Activated CD8-positive, alpha-beta memory T cell treated with anti-CD3 and anti-CD28 coated beads, Interleukin-2, amount 10 ng/mL, durations not matched to agents 7 days and 5 days (primary cell): ENCODE results near the gene SNX27. TPM values are rescaled to one million over a fixed set of nuclear protein-coding genes. Genes with fewer than 3 reads are reported as not detected.

ENCODE experiments used
- ATAC-seq: fragments of 150-1000 bp; cut with Tn5 transposase; one replicate; pipeline ENCODE4 v1.10.0; 2021; ENCODE audit warnings: moderate library complexity
- CTCF ChIA-PET: fragments of 350-600 bp; sonication (Branson Sonifier 250); formaldehyde crosslinking; loops from one replicate; lab custom pipeline; 2021; ENCODE audit warnings: antibody characterized with exemption; lab: Charles Lee
- DNase-seq: peaks from one replicate; pipeline ENCODE4 v3.0.0-alpha.2; 2020
- H3K27ac Mint-ChIP-seq: one replicate; pipeline ENCODE4 v1.8.0; 2021; ENCODE audit warnings: mild to moderate bottlenecking, mixed read lengths
- H3K27me3 Mint-ChIP-seq: one replicate; pipeline ENCODE4 v1.8.0; 2021; ENCODE audit warnings: mixed read lengths
- H3K36me3 Mint-ChIP-seq: one replicate; pipeline ENCODE4 v1.8.0; 2021; ENCODE audit warnings: mild to moderate bottlenecking, mixed read lengths
- H3K4me1 Mint-ChIP-seq: one replicate; pipeline ENCODE4 v1.8.0; 2021; ENCODE audit warnings: mixed read lengths
- H3K4me3 Mint-ChIP-seq: one replicate; pipeline ENCODE4 v1.8.0; 2021; ENCODE audit warnings: mild to moderate bottlenecking, moderate library complexity, mixed read lengths
- H3K9me3 Mint-ChIP-seq: one replicate; pipeline ENCODE4 v1.8.0; 2022; ENCODE audit warnings: low read depth, mixed read lengths
- total RNA-seq, 2 experiments: library from RNA; stranded (reverse); gene quantifications; one replicate each; pipeline ENCODE4 v1.2.3, GENCODE V29; 2021

Gene SNX27
- total RNA-seq, result 10 to 100 TPM; 26.0 to 27.7 TPM

DNA sequence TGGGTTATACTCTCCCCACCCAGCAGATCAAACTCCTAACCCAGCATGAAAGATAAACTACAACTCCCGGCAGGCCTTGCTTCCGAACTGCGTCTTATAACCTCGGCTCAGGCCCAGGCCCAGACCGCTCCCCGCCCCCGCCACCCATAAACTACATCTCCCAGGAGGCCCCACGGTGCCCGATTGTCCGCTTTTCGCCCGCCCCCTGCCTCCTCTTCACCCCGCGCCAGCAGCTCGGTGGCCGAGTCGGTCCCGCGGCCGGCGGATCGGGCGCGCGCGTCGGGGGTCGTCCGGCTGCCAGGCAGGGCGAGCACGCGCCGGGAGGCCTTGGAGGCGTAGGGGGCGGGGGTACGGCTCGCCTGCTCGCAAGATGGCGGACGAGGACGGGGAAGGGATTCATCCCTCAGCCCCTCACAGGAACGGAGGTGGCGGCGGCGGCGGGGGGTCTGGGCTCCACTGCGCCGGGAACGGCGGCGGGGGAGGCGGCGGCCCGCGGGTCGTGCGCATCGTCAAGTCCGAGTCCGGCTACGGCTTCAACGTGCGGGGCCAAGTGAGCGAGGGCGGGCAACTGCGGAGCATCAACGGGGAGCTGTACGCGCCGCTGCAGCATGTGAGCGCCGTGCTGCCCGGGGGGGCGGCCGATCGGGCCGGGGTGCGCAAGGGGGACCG lies at the start of gene SNX27:
Gene SNX27, plus strand, starts transcription at position 219 of the 669 bp plus-strand sequence. Its CDS starts 152 bp downstream, at position 371.
- Mint-ChIP-seq H3K9me3 (no peaks in the 10 kb centered on the region), H3K36me3 (peaks cover 3% of the 10 kb centered on the region), H3K4me3 (peak within 1 kb of the TSS; percentile 94), H3K27ac (peak within 1 kb of the TSS; percentile 90), H3K4me1 (peaks cover 35% of the 10 kb centered on the region), H3K27me3 (peaks cover 6% of the 10 kb centered on the region)
- CTCF ChIA-PET, result interaction anchor here (0.6 to 0.9 kb wide), 5 partner anchors 9 to 225 kb away, joined by 3 to 4 read pairs (median 3); partner anchors contain the start of gene RIIAD1
- DNase-seq (peak; percentile 95), ATAC-seq (peak; percentile 96)

DNA sequence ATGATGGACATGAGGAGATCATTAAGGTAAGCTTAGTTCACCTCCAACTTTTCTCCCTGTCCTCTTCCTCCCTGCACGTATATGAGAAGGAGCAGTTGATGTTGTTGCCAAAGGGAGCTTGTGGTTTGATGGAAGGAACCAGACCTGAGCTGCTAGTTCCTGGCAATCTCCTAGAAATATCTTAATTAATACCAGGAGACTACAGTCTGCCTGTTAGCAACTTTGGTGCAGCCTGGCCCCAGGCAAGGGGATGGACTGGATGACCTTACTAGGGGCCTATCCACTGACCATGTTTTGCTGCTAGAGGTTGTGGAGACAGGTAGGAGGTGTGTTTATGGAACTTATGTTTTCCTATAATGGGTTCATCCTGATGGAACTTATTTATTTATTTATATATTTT lies 49.2 kb upstream of the SNX27 start:
- DNase-seq, result no peak
- no peak for ATAC-seq
- Mint-ChIP-seq H3K9me3 (no peaks in the 10 kb centered on the region), H3K36me3 (no peaks in the 10 kb centered on the region), H3K27ac (no peak overlapping the region), H3K27me3 (peaks cover 7% of the 10 kb centered on the region), H3K4me1 (peaks cover 6% of the 10 kb centered on the region), H3K4me3 (no peak overlapping the region)
- CTCF ChIA-PET, result no interaction called here

DNA sequence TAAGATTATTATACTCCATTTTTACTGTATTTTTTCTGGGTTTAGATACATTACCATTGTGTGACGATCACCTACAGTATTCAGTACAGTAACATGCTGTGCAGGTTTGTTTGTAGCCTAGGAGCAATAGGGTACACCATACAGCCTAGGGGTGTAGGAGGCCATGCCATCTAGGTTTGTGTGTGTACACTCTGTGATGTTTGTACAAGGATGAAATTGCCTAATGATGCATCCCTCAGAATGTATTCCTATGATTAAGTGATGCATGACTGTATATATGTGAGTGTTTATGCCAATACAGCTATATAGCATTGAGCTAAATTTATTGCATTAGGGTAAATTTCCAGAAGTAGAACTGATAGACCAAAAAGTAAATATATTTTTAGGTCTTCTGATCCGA lies 48.5 kb upstream of the SNX27 start:
- CTCF ChIA-PET, result no interaction called here
- ATAC-seq, result no peak

DNA sequence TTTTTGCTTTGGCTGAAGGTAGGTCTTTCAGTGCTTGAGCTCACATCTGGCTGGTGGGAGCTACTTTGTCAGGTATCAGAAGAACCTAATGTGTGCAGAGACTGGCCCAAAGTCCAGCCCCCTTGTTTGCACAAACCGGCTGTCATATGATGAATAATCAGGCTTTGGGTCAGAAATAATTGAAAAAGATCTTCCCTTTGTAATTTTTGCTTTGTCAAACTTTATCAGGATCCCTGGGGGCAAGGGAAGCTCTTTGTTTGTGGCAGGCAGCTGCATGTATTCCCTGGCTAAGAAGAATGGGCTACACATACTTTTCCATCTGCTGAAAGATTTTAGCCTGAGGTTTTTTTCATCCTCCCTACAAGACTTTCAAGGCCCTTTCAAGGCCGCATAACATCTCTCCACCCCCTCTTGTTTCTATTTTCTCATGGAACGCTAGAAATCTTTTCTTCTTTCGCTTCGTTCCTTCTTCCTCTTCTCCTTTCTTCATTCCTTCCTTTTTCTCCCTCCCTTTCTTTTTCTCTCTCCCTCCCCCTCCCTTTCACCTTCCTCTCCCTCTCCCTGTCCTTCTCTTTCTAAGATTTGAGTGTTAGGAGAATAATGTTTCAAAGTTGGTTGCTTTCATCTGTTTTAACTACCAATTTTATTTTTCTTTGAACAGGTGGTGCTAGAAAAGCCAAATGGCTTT lies 46.2 kb upstream of the SNX27 start:
- no peaks in the 10 kb centered on the region for H3K36me3 Mint-ChIP-seq
- CTCF ChIA-PET, result no interaction called here
- peaks cover 12% of the 10 kb centered on the region for H3K4me1 Mint-ChIP-seq

More for the DNA sequence above, 48.5 kb upstream of the SNX27 start:
- Mint-ChIP-seq H3K4me1 (peaks cover 5% of the 10 kb centered on the region), H3K27ac (no peak overlapping the region), H3K27me3 (peaks cover 5% of the 10 kb centered on the region), H3K36me3 (no peaks in the 10 kb centered on the region), H3K4me3 (no peak overlapping the region), H3K9me3 (no peaks in the 10 kb centered on the region)
- DNase-seq, result no peak

DNA sequence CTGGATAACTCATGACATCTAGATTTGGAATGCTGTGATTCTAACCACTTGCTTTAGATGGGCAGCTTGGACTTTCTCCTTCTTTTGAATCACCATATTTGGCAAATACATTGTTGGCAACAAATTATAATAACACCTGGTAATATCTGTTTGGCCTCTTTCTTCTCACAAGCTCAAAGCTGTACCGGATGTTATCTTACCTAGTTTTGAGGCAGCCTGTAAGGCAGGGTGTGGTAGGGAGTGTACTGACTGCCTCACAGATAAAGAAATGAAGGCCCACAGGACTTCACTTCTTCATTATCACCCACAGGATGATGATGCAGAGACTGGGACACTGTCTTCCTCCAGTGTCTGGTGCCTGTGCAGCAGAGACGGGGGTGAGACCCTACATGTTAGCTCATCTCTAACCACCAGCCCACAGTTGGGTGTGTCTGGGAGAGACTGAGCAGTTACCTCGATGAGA lies 43.2 kb upstream of the SNX27 start:
- Mint-ChIP-seq H3K4me3 (no peak overlapping the region), H3K27me3 (no peaks in the 10 kb centered on the region), H3K36me3 (no peaks in the 10 kb centered on the region), H3K9me3 (no peaks in the 10 kb centered on the region), H3K27ac (peak overlapping the region; percentile 9), H3K4me1 (peaks cover 12% of the 10 kb centered on the region)
- CTCF ChIA-PET, result interaction anchor here (0.7 to 0.9 kb wide), 2 partner anchors 26 to 102 kb away, joined by 3 read pairs; no protein-coding TSS in a partner anchor
- DNase-seq (peak; percentile 44), ATAC-seq (peak; percentile 65)

More for the DNA sequence above, 46.2 kb upstream of the SNX27 start:
- H3K27ac Mint-ChIP-seq, result no peak overlapping the region
- no peak for DNase-seq
- no peak overlapping the region for H3K4me3 Mint-ChIP-seq
- no peaks in the 10 kb centered on the region for H3K27me3 Mint-ChIP-seq
- ATAC-seq, result no peak
- H3K9me3 Mint-ChIP-seq, result no peaks in the 10 kb centered on the region

DNA sequence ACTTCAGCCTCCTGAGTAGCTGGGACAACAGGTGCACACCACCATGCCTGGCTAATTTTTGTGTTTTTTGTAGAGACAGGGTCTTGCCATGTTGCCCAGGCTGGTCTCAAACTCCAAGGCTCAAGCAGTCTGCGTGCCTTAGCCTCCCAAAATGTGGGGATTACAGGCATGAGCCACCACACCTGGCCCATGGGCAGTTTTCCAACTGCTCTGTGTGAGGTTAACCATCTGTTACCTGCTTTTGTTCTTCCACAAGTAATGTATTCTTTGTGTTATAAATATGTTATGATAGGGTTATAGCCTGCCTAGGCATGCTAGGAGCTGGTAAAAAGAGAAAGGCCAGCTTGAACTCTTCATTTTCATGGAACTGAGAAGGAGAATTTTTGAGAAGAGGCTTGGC lies 41.0 kb upstream of the SNX27 start:
- Mint-ChIP-seq H3K4me3 (no peak overlapping the region), H3K27me3 (no peaks in the 10 kb centered on the region), H3K27ac (no peak overlapping the region)

DNA sequence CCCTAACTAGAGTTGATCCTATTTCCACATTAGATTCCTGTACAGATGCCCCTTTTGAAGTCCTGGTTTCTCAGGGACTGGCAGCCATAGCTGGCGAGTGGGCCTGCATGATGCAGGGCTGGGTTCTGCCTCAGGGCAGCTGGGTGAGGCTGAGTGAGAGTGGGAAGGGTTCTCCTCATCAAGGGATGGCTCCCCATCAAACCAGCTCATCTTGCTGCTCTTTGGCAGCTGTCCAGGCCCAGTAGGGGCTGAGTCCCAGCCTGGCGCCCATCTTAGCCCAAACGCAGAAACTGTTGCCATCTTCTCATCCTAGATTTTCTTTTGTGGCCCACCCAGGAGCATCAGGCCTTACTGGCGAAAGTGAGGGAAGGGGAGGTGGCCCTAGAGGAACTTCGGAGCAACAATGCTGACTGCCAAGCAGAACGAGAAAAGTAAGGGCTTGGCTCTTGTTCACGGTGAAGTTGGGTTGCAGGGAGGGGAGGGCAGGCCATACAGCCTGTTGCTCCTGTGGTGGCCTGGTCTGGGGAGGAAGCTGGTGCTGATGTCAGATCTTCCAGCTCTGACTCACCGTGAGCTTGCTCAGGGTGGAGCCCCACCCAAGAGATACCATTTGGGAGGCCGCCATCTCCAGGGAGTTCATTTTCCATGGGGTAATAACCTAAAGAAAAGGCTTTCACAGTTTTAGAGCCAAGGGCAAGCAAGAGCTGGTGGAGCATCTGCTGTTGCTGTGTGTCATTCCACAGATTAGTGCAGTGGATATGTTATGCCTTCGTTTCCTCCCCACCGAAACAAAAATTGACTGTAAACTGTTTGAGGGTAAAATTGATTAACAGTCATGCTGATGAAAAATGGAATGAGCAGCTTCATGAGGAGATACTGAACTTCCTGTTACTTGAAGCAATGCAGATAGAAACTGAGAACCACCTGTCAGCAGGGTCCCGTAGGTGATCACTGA lies 37.0 kb upstream of the SNX27 start:
- ATAC-seq, result peak; percentile 97
- no peak overlapping the region for H3K4me3 Mint-ChIP-seq

More for the DNA sequence above, 41.0 kb upstream of the SNX27 start:
- H3K4me1 Mint-ChIP-seq, result peaks cover 29% of the 10 kb centered on the region
- no peaks in the 10 kb centered on the region for H3K9me3 Mint-ChIP-seq
- no peaks in the 10 kb centered on the region for H3K36me3 Mint-ChIP-seq
- CTCF ChIA-PET, result interaction anchor here (2.0 kb wide), 1 partner anchor 23 kb away, joined by 5 read pairs; no protein-coding TSS in a partner anchor
- DNase-seq (no peak), ATAC-seq (no peak)

DNA sequence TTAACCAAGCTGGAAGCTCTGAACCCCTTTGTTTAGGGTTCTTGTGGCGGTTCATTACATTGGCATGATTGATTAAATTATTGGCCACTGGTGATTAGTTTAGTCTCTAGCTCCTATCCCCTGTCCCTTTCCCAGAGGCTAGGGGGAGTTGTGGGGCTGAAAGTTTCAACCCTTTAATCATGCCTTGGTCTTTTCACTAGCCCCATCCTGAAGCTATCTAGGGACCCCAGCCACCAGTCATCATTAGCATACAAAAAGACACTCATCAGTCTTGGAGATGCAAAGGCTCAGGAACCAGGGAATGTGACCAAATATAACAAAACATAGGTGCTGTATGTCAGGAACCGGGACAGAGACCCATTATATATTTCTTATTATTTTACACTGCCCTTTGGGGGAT lies 34.7 kb upstream of the SNX27 start:
- Mint-ChIP-seq H3K36me3 (no peaks in the 10 kb centered on the region), H3K4me1 (peaks cover 27% of the 10 kb centered on the region), H3K4me3 (no peak overlapping the region), H3K27ac (no peak overlapping the region), H3K27me3 (no peaks in the 10 kb centered on the region), H3K9me3 (no peaks in the 10 kb centered on the region)
- no peak for DNase-seq
- ATAC-seq, result no peak
- CTCF ChIA-PET, result interaction anchor here (2.1 kb wide), 1 partner anchor 17 kb away, joined by 5 read pairs; no protein-coding TSS in a partner anchor

More for the DNA sequence above, 37.0 kb upstream of the SNX27 start:
- peaks cover 27% of the 10 kb centered on the region for H3K4me1 Mint-ChIP-seq
- peak; percentile 77 for DNase-seq
- no peaks in the 10 kb centered on the region for H3K9me3 Mint-ChIP-seq
- no peaks in the 10 kb centered on the region for H3K36me3 Mint-ChIP-seq
- CTCF ChIA-PET, result interaction anchor here (0.5 to 2.1 kb wide), 5 partner anchors 11 to 40 kb away, joined by 3 to 5 read pairs (median 3); no protein-coding TSS in a partner anchor
- H3K27ac Mint-ChIP-seq, result peak overlapping the region; percentile 76
- H3K27me3 Mint-ChIP-seq, result no peaks in the 10 kb centered on the region

DNA sequence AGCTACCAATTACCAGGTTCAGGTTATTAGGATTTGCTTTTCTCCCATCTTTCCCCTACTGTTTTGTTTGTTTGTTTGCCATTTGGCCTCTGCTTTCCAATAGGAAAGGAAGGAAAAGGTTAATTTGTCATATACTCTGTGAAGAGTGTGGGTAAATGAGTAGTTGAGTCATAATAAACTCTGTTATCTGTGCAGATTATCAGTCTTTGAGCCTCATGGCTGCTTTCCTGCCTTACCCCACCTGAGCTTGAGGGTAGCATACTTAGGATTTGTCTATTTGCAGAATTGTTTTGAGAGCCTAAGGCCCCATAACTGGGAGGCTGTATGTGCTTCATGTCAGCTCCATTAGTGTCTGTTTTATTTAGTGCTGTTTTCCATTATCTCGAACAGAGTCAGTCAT lies 32.9 kb upstream of the SNX27 start:
- no peaks in the 10 kb centered on the region for H3K36me3 Mint-ChIP-seq
- DNase-seq (no peak), ATAC-seq (no peak)
- H3K9me3 Mint-ChIP-seq, result no peaks in the 10 kb centered on the region
- peaks cover 27% of the 10 kb centered on the region for H3K4me1 Mint-ChIP-seq
- H3K27ac Mint-ChIP-seq, result no peak overlapping the region
- H3K4me3 Mint-ChIP-seq, result no peak overlapping the region
- CTCF ChIA-PET, result interaction anchor here (1.1 to 3.5 kb wide), 2 partner anchors 15 to 17 kb away, joined by 3 to 23 read pairs; no protein-coding TSS in a partner anchor
- no peaks in the 10 kb centered on the region for H3K27me3 Mint-ChIP-seq

DNA sequence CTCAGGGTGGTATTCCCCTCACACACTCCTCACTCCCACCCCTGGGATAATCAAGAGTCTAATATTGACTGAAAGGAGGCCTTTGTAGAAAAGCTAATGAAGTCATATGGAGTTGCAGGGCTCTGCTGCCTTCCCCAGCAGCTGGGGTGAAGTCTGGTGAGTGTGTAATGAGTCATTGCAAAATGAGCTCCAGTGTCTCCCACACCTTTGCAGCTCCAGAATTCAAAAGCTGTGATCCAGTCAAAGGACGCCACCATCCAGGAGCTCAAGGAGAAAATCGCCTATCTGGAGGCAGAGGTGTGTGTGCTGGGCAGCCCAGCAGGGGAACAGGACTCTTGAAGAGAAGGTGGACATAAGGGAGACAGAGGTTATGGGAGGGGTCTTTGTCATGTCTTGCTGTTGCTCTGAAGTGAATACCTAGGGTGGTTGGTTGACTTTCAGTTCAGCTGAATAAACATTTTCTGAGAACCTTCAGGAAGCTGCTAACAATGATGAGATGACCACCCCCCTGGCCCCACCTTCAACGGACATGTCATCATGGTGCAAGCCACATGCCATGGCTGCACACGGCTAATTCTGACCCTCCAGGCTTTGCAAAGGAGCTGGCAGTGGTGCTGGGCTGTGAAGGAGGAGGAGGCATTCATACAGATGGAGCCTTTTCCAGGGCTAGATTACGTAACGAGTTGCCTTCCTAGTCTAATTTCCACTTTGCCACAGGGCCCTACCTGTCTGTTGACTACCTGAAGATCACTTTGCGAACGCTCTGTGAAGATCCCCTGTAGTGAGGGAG lies 32.2 kb upstream of the SNX27 start:
- H3K9me3 Mint-ChIP-seq, result no peaks in the 10 kb centered on the region
- H3K27me3 Mint-ChIP-seq, result no peaks in the 10 kb centered on the region
- no peak for ATAC-seq
- no peak for DNase-seq
- CTCF ChIA-PET, result interaction anchor here (3.5 kb wide), 1 partner anchor 15 kb away, joined by 23 read pairs; no protein-coding TSS in a partner anchor
- H3K4me1 Mint-ChIP-seq, result peaks cover 22% of the 10 kb centered on the region
- H3K27ac Mint-ChIP-seq, result no peak overlapping the region
- no peak overlapping the region for H3K4me3 Mint-ChIP-seq
- H3K36me3 Mint-ChIP-seq, result no peaks in the 10 kb centered on the region

DNA sequence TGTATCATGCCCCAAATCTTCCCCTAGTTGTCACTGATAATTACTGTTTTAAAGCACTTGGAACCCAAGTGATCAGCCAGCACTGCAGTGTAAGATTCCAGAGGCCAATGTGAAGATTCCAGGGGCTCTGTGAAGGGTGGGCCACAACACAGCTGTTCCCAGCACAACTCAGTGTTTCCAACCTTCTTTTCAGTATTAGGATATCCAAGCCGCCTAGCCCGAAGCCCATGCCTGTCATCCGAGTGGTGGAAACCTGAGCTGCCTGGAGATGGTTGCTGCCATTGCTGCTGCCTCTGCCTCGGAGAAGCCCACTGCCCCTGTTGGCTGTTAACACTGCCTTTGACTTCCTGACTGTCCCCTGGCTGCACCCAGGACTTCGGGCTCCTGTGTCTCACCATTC lies 30.4 kb upstream of the SNX27 start:
- Mint-ChIP-seq H3K27ac (no peak overlapping the region), H3K27me3 (no peaks in the 10 kb centered on the region), H3K36me3 (no peaks in the 10 kb centered on the region), H3K4me3 (no peak overlapping the region), H3K9me3 (no peaks in the 10 kb centered on the region), H3K4me1 (peaks cover 10% of the 10 kb centered on the region)
- CTCF ChIA-PET, result interaction anchor here (3.5 kb wide), 1 partner anchor 13 kb away, joined by 23 read pairs; no protein-coding TSS in a partner anchor
- no peak for ATAC-seq
- no peak for DNase-seq

DNA sequence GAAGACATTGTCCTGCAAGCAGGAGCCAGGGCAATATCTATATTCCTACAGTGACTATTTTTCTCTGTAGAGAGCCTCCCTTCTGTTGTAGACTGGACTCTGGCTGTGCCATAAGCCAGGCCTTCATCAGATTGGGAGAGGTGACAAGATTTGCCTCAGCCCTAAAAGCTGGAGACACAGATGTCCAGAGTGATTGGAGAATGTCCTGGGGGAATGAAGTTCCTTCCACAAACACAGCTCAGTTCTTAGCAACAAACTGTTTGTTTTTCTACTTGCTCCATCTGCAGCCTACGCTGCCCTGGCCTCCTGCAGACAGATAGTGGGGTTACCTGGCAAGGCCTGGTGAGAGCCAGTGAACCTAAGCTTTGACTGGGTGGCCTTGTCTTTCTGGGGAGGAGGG lies 29.9 kb upstream of the SNX27 start:
- CTCF ChIA-PET, result interaction anchor here (0.8 to 3.5 kb wide), 2 partner anchors 12 to 28 kb away, joined by 3 to 23 read pairs; no protein-coding TSS in a partner anchor
- peaks cover 10% of the 10 kb centered on the region for H3K4me1 Mint-ChIP-seq
- H3K9me3 Mint-ChIP-seq, result no peaks in the 10 kb centered on the region
- H3K27ac Mint-ChIP-seq, result no peak overlapping the region
- no peaks in the 10 kb centered on the region for H3K36me3 Mint-ChIP-seq
- H3K4me3 Mint-ChIP-seq, result no peak overlapping the region
- no peaks in the 10 kb centered on the region for H3K27me3 Mint-ChIP-seq
- ATAC-seq (no peak), DNase-seq (no peak)
